Stimulated activated CD4-positive, alpha-beta T cell treated with anti-CD3 and anti-CD28 coated beads, Interleukin-2, amount 100 ng/mL, for 48 hours (primary cell): Measurements from ENCODE around the gene RGS8.

Source experiments
- DNase-seq, 2 donors: peaks; one replicate each; pipeline ENCODE4 v3.0.0-alpha.2; 2020

The RGS8 gene

GRCh38 chr1:182684116-182684828, at the start of gene RGS8:
TSS of gene RGS8 (minus strand) at chr1:182684587. CDS start at chr1:182669649, 14,938 bp downstream.
- no peak for DNase-seq

- no peak for DNase-seq
Measured at GRCh38 chr1:182731852-182732575, 47.6 kb upstream of the RGS8 start.

- no peak for DNase-seq
Measured at GRCh38 chr1:182726912-182727311, 42.5 kb upstream of the RGS8 start.

- no peak for DNase-seq
Measured at GRCh38 chr1:182725259-182726255, 41.2 kb upstream of the RGS8 start.

GRCh38 chr1:182724215-182724614, 39.8 kb upstream of the RGS8 start:
- DNase-seq, result no peak

- no peak for DNase-seq
Measured at GRCh38 chr1:182723200-182723599, 38.8 kb upstream of the RGS8 start.

GRCh38 chr1:182721525-182721924, 37.1 kb upstream of the RGS8 start:
- DNase-seq, result no peak

- DNase-seq, result no peak
Measured at GRCh38 chr1:182720463-182720862, 36.1 kb upstream of the RGS8 start.

- no peak for DNase-seq
Measured at GRCh38 chr1:182719553-182719952, 35.2 kb upstream of the RGS8 start.

- DNase-seq, result no peak
Measured at GRCh38 chr1:182718311-182718710, 33.9 kb upstream of the RGS8 start.

- no peak for DNase-seq
Measured at GRCh38 chr1:182716740-182717720, 32.6 kb upstream of the RGS8 start.

GRCh38 chr1:182715531-182715930, 31.1 kb upstream of the RGS8 start:
- no peak for DNase-seq

GRCh38 chr1:182714546-182714945, 30.2 kb upstream of the RGS8 start:
- DNase-seq, result no peak

- no peak for DNase-seq
Measured at GRCh38 chr1:182713939-182714338, 29.6 kb upstream of the RGS8 start.

GRCh38 chr1:182713492-182713891, 29.1 kb upstream of the RGS8 start:
- DNase-seq, result no peak

GRCh38 chr1:182709855-182710254, 25.5 kb upstream of the RGS8 start:
- DNase-seq, result no peak

GRCh38 chr1:182709225-182709764, 24.9 kb upstream of the RGS8 start:
- DNase-seq, result no peak

GRCh38 chr1:182707122-182707521, 22.7 kb upstream of the RGS8 start:
- no peak for DNase-seq

GRCh38 chr1:182704677-182705076, 20.3 kb upstream of the RGS8 start:
- DNase-seq, result no peak

- DNase-seq, result no peak
Measured at GRCh38 chr1:182703539-182703938, 19.2 kb upstream of the RGS8 start.

- DNase-seq, result no peak
Measured at GRCh38 chr1:182702826-182703524, 18.6 kb upstream of the RGS8 start.
